K562 (cell line): ENCODE data around the gene ABHD17B.

Experiments used
- BCLAF1 ChIP-seq, 2 experiments: fragments of 450-650 bp in 1 of 2; IDR thresholded peaks; 2 replicates each; pipeline ENCODE4 v1.6.1; 2011 to 2017; ENCODE audit warnings: low read depth in 2 of 2, antibody characterized with exemption in 1 of 2, borderline replicate concordance in 1 of 2, low read length in 1 of 2, mild to moderate bottlenecking in 1 of 2, mixed read lengths in 1 of 2; ENCODE audit not compliant: control insufficient read depth in 1 of 2
- CTCF ChIP-seq, 3 experiments: IDR thresholded peaks in 2 of 3; conservative IDR thresholded peaks in 1 of 3; 2 replicates each; pipeline ENCODE4 v1.5.1; 2011 to 2012; ENCODE audit warnings: low read length in 3 of 3, mild to moderate bottlenecking in 3 of 3, control low read depth in 2 of 3, improper control_type of control experiment in 1 of 3, inconsistent platforms in 1 of 3, low read depth in 1 of 3, mixed read lengths in 1 of 3, moderate library complexity in 1 of 3; ENCODE audit not compliant: insufficient read depth in 2 of 3
- GTF2A2 ChIP-seq: IDR thresholded peaks from 2 replicates; pipeline ENCODE4 v1.6.1; 2016; ENCODE audit warnings: mild to moderate bottlenecking, missing genetic modification characterization, missing compliant biosample characterization
- MCM5 ChIP-seq: fragments of 450-650 bp; IDR thresholded peaks from 2 replicates; pipeline ENCODE4 v1.6.1; 2016; ENCODE audit warnings: low read depth
- RNF219 ChIP-seq: fragments of 250-450 bp; sonication (Bioruptor Pico); IDR thresholded peaks from 2 replicates; pipeline ENCODE4 v1.5.0; 2022; ENCODE audit warnings: mild to moderate bottlenecking
- SP1 ChIP-seq: sonication (generic); formaldehyde crosslinking; IDR thresholded peaks from 2 replicates; pipeline ENCODE4 v1.8.1; 2022; ENCODE audit warnings: mild to moderate bottlenecking, missing genetic modification reagents
- SRSF9 ChIP-seq: fragments of 200-400 bp; formaldehyde crosslinking; IDR thresholded peaks from 2 replicates; pipeline ENCODE4 v1.6.1; 2017; ENCODE audit warnings: low read depth, low read length, borderline replicate concordance
- ZNF124 ChIP-seq: sonication (generic); formaldehyde crosslinking; IDR thresholded peaks from 2 replicates; pipeline ENCODE4 v1.8.1; 2022; ENCODE audit warnings: missing genetic modification reagents
- ZNF197 ChIP-seq: fragments of 200-800 bp; sonication (Bioruptor generic); IDR thresholded peaks from 2 replicates; pipeline ENCODE4 v1.6.1; 2016; ENCODE audit warnings: low read depth, missing genetic modification characterization, missing compliant biosample characterization
- ZNF584 ChIP-seq: fragments of 200-800 bp; sonication (Bioruptor generic); IDR thresholded peaks from 2 replicates; pipeline ENCODE4 v1.6.1; 2016; ENCODE audit warnings: low read depth, mild to moderate bottlenecking, missing genetic modification characterization, missing compliant biosample characterization
- ZNF77 ChIP-seq: fragments of 250-450 bp; sonication (Bioruptor Pico); IDR thresholded peaks from 2 replicates; pipeline ENCODE4 v1.5.0; 2020
- ZZZ3 ChIP-seq: fragments of 450-650 bp; IDR thresholded peaks from 2 replicates; pipeline ENCODE4 v1.6.1; 2016; ENCODE audit warnings: antibody characterized with exemption, mild to moderate bottlenecking, moderate library complexity

GRCh38 chr9:71931166-71931565 lies 20.2 kb upstream of the ABHD17B start:
- no peak for TF ChIP-seq RNF219 (CRISPR knock-in tag)
- TF ChIP-seq ZZZ3, result no peak
- no peak for TF ChIP-seq MCM5
- no peak for TF ChIP-seq ZNF197 (CRISPR knock-in tag)
- TF ChIP-seq CTCF (IDR thresholded peaks at IDR 0.05 in 2 of 3, conservative IDR thresholded peaks at IDR 0.05 in 1 of 3; ENCODE audit: insufficient read depth in 2 of 3, low read depth in 1 of 3, low read length in 3 of 3), result no peak
- TF ChIP-seq SRSF9, result no peak
- TF ChIP-seq ZNF77 (CRISPR knock-in tag), result no peak
- no peak for TF ChIP-seq GTF2A2 (tag)
- no peak for TF ChIP-seq ZNF124 (CRISPR knock-in tag)
- TF ChIP-seq SP1 (CRISPR knock-in tag), result no peak
- no peak for TF ChIP-seq BCLAF1 (IDR thresholded peaks at IDR 0.05; ENCODE audit: borderline replicate concordance in 1 of 2, control insufficient read depth in 1 of 2, low read depth in 2 of 2, low read length in 1 of 2)
- TF ChIP-seq ZNF584 (CRISPR knock-in tag), result no peak
